Fibroblast of lung (primary cell): Measurements from ENCODE around the gene DNER.

ENCODE experiments used
- EZH2 ChIP-seq: IDR thresholded peaks from 2 replicates; pipeline ENCODE4 v1.5.1; 2012; ENCODE audit warnings: low read length, control low read depth, mild to moderate bottlenecking; ENCODE audit errors: missing control alignments
- TF ChIP-seq, protein P1 (sequence below), 2 donors: IDR thresholded peaks in 1 of 2; conservative IDR thresholded peaks in 1 of 2; 1 replicate in 1 of 2; 2 replicates in 1 of 2; pipeline ENCODE4 v1.5.1; 2011 to 2012; ENCODE audit warnings: low read length in 2 of 2, control low read depth in 1 of 2, inconsistent platforms in 1 of 2, low read depth in 1 of 2, mild to moderate bottlenecking in 1 of 2

DNA sequence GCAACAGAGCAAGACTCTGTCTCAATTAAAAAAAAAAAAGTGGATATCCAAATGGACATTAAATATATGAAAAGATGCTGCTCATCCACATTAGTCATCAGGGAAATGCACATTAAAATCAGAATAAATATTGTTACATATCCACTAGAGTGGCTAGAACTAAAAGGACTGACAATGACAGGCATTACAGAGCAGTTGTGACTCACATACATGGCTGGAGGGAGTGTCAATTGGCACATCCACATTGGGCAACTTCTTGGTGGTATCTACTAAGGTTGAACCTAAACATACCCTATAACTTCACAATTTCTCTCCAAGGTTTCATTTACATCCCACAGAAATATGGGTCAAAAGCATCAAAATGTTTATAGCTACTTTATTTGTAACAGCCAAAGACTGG, 14.0 kb upstream of the DNER start:
- TF ChIP-seq, protein P1, sequence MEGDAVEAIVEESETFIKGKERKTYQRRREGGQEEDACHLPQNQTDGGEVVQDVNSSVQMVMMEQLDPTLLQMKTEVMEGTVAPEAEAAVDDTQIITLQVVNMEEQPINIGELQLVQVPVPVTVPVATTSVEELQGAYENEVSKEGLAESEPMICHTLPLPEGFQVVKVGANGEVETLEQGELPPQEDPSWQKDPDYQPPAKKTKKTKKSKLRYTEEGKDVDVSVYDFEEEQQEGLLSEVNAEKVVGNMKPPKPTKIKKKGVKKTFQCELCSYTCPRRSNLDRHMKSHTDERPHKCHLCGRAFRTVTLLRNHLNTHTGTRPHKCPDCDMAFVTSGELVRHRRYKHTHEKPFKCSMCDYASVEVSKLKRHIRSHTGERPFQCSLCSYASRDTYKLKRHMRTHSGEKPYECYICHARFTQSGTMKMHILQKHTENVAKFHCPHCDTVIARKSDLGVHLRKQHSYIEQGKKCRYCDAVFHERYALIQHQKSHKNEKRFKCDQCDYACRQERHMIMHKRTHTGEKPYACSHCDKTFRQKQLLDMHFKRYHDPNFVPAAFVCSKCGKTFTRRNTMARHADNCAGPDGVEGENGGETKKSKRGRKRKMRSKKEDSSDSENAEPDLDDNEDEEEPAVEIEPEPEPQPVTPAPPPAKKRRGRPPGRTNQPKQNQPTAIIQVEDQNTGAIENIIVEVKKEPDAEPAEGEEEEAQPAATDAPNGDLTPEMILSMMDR (conservative IDR thresholded peaks at IDR 0.05 in 1 of 2, IDR thresholded peaks at IDR 0.05 in 1 of 2; ENCODE audit: low read depth in 1 of 2, low read length in 2 of 2) = no peak
- TF ChIP-seq EZH2 = no peak
